SU-DHL-6 (cell line): ENCODE data around the gene SMAD5.

Experiments
- H2AFZ ChIP-seq: fragments of 200-600 bp; sonication (generic); 2 replicates; pipeline ENCODE4 v1.6.1; 2014; ENCODE audit warnings: low read depth, mild to moderate bottlenecking, moderate library complexity, mixed read lengths, antibody characterized with exemption, low read length; ENCODE audit not compliant: severe bottlenecking
- H3F3A ChIP-seq: fragments of 200-600 bp; shearing (Covaris generic); 2 replicates; pipeline ENCODE4 v1.6.0; 2016; ENCODE audit warnings: antibody characterized with exemption, mild to moderate bottlenecking; ENCODE audit not compliant: insufficient read depth
- H3K27ac ChIP-seq: fragments of 200-600 bp; sonication (generic); 2 replicates; pipeline ENCODE4 v1.5.1; 2016; ENCODE audit warnings: low read depth, mild to moderate bottlenecking, low read length, moderate library complexity, mixed read lengths
- H3K27me3 ChIP-seq: fragments of 200-600 bp; sonication (generic), shearing (Covaris generic); 2 replicates; pipeline ENCODE4 v1.6.0; 2014; ENCODE audit warnings: mild to moderate bottlenecking, low read length
- H3K36me3 ChIP-seq: fragments of 200-600 bp; sonication (generic); 2 replicates; pipeline ENCODE4 v1.6.1; 2014; ENCODE audit warnings: mild to moderate bottlenecking, low read length, mixed read lengths
- H3K4me2 ChIP-seq: fragments of 300-600, 200-600 bp; shearing (Covaris generic), sonication (generic); 2 replicates; pipeline ENCODE4 v1.6.0; 2014; ENCODE audit warnings: low read length, low read depth, mild to moderate bottlenecking; ENCODE audit not compliant: poor library complexity, severe bottlenecking
- H3K4me3 ChIP-seq: fragments of 200-600 bp; sonication (generic); 2 replicates; pipeline ENCODE4 v1.5.1; 2014; ENCODE audit warnings: antibody characterized with exemption, low read length, mild to moderate bottlenecking, mixed read lengths; ENCODE audit not compliant: insufficient read depth, poor library complexity, severe bottlenecking
- H3K79me2 ChIP-seq: fragments of 200-600 bp; sonication (generic); 2 replicates; pipeline ENCODE4 v1.6.1; 2014; ENCODE audit warnings: mild to moderate bottlenecking, low read length, moderate library complexity; ENCODE audit not compliant: insufficient read depth
- H3K9ac ChIP-seq: fragments of 200-600 bp; sonication (generic); 2 replicates; pipeline ENCODE4 v1.7.0; 2014; ENCODE audit warnings: mild to moderate bottlenecking, low read length
- H3K9me2 ChIP-seq: fragments of 200-600 bp; sonication (generic); replicated peaks from 2 replicates; pipeline ENCODE4 v1.6.1; 2014; ENCODE audit warnings: low read length; ENCODE audit not compliant: insufficient read depth
- H3K9me3 ChIP-seq: fragments of 200-600 bp; sonication (generic); 2 replicates; pipeline ENCODE4 v1.6.1; 2014; ENCODE audit warnings: low read length, mixed read lengths; ENCODE audit not compliant: insufficient read depth
- H4K20me1 ChIP-seq: fragments of 200-600 bp; sonication (generic); 2 replicates; pipeline ENCODE4 v1.6.1; 2014; ENCODE audit warnings: low read depth, mild to moderate bottlenecking, antibody characterized with exemption, low read length, moderate library complexity, mixed read lengths
- CTCF ChIP-seq: fragments of 200-600 bp; sonication (generic); IDR thresholded peaks from one replicate; pipeline ENCODE4 v1.5.1; 2017; ENCODE audit warnings: antibody characterized with exemption, mild to moderate bottlenecking, low read length, moderate library complexity; ENCODE audit not compliant: insufficient read depth, poor library complexity, severe bottlenecking
- EZH2phosphoT487 ChIP-seq: fragments of 200-600 bp; sonication (generic), shearing (Covaris generic); conservative IDR thresholded peaks from 2 replicates; pipeline ENCODE4 v1.6.1; 2018; ENCODE audit warnings: mild to moderate bottlenecking, antibody characterized with exemption, low read length, moderate library complexity, mixed read lengths

SMAD5 gene

GRCh38 chr5:136153581-136154236 is 21.1 kb downstream of the SMAD5 start:
- H3K9ac ChIP-seq = no peak overlapping the region
- H3K4me3 ChIP-seq = no peak overlapping the region
- peaks cover 11% of the 10 kb centered on the region; the same call in 1 of the 2 replicates for H4K20me1 ChIP-seq
- no peaks in the 10 kb centered on the region for H3K9me3 ChIP-seq
- no peak overlapping the region for H3K27ac ChIP-seq
- no peaks in the 10 kb centered on the region for H3K27me3 ChIP-seq
- no peak overlapping the region for H3K4me2 ChIP-seq
- H3K9me2 ChIP-seq = no peaks in the 10 kb centered on the region
- H2AFZ ChIP-seq = no peak overlapping the region
- peaks cover 99% of the 10 kb centered on the region for H3K79me2 ChIP-seq
- no peaks in the 10 kb centered on the region; the same call in 1 of the 2 replicates for H3F3A ChIP-seq
- peaks cover 67% of the 10 kb centered on the region for H3K36me3 ChIP-seq
- TF ChIP-seq CTCF (no peak), EZH2phosphoT487 (no peak)

DNA sequence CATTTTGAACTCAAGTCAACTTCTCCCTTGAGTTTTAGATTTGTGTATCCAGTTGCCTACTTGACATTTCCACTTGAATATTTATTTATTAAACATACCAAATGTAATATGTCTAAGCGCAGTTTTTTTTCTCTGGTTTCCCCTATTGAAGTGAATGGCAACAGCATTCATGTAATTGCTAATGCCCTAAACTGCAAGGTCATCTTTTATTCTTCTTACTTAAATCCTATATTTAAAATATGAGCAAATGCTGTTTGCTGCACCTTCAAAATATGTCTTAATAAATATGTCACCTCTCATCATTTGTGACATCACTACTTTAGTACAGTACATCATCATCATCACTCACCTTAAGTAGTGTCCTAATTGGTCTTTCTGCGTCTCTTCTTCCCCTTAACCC is 22.4 kb downstream of the SMAD5 start:
- peaks cover 12% of the 10 kb centered on the region for H3F3A ChIP-seq
- peaks cover 9% of the 10 kb centered on the region; the same call in 1 of the 2 replicates for H4K20me1 ChIP-seq
- H3K4me3 ChIP-seq = no peak overlapping the region
- no peak overlapping the region for H3K9ac ChIP-seq
- TF ChIP-seq EZH2phosphoT487 = no peak
- no peak for TF ChIP-seq CTCF
- H3K9me2 ChIP-seq = no peaks in the 10 kb centered on the region
- H3K4me2 ChIP-seq = no peak overlapping the region
- H2AFZ ChIP-seq = no peak overlapping the region
- H3K79me2 ChIP-seq = peaks cover 99% of the 10 kb centered on the region
- H3K9me3 ChIP-seq = no peaks in the 10 kb centered on the region
- H3K27ac ChIP-seq = no peak overlapping the region
- no peaks in the 10 kb centered on the region for H3K27me3 ChIP-seq
- H3K36me3 ChIP-seq = peaks cover 56% of the 10 kb centered on the region

- Histone ChIP-seq H3K27me3 (no peaks in the 10 kb centered on the region), H3K4me2 (no peak overlapping the region), H3K36me3 (peaks cover 56% of the 10 kb centered on the region), H3K9ac (no peak overlapping the region), H2AFZ (no peak overlapping the region), H3K9me3 (no peaks in the 10 kb centered on the region), H3K79me2 (peaks cover 99% of the 10 kb centered on the region), H3F3A (peaks cover 19% of the 10 kb centered on the region), H3K9me2 (no peaks in the 10 kb centered on the region), H3K27ac (no peak overlapping the region; the same call in 1 of the 2 replicates), H4K20me1 (peaks cover 7% of the 10 kb centered on the region; the same call in 1 of the 2 replicates), H3K4me3 (no peak overlapping the region)
- no peak for TF ChIP-seq EZH2phosphoT487
- TF ChIP-seq CTCF = no peak
Measured at GRCh38 chr5:136155761-136156160, 23.1 kb downstream of the SMAD5 start.
